AG20443 (cell line): ENCODE results near the gene POU2F3.

Experiments
- DNase-seq: peaks from one replicate; pipeline ENCODE4 v3.0.0; 2012; ENCODE audit warnings: low spot score, mixed read lengths

The POU2F3 gene

GRCh38 chr11:120226714-120227113 lies 13.2 kb upstream of the POU2F3 start:
- no peak for DNase-seq

DNA sequence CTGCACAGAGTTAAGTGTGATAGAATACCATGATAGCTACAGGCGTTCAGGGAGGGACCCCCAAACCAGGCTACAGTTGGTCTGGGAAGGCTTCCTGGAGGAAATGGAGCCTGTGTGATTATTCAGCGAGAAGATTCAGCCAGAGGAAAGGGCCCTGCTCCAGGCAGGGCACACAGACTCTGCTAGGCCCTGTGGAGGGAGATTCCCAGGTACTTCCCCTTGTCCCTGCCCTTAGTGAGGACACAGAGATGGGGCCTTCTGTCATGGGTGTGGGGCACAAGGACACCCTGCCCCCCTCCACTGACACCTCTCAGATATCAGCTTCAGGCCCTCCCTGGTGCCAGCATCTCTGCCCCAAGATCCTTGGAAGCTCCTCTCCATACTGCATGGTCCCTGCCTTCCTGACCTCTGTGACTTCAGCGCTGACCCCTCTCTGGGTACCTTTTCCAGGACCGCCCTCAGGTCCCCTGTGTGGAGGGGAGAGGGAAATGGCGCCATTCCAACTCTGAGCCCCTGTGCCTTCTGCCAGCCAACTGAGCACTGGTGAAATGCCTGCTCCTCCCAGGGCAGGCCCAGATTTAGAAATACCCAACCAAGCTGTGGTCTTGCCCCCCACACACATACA lies 12.6 kb upstream of the POU2F3 start:
- DNase-seq: no peak

GRCh38 chr11:120228794-120229384 lies 11.1 kb upstream of the POU2F3 start:
- no peak for DNase-seq

- peak; percentile 54 for DNase-seq
These were observed 10.2 kb upstream of the POU2F3 start for GRCh38 chr11:120229451-120230424.

- DNase-seq: no peak
These were observed 9.4 kb upstream of the POU2F3 start for GRCh38 chr11:120230433-120231071.

DNA sequence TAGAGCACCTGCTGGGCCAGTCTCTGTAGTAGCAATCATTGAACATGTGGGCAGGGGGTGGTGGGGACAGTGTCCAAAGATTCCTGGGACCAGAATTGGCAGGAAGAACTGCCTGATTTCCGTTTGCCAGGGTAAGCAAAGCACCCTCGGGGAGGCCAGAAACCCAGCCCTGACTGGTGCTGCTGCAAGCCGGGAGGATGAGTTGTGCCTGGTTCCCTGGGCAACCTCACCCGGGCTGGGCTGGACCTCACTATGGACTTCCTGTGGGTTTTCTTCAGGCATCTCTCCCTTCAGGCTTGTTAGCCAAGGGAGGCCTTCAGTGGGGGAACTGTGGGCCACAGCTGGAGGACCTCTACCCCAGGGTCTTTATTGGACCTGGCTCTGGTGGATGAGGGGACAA lies 8.0 kb upstream of the POU2F3 start:
- DNase-seq: no peak

- no peak for DNase-seq
These were observed 6.6 kb upstream of the POU2F3 start for GRCh38 chr11:120233207-120233803.

DNA sequence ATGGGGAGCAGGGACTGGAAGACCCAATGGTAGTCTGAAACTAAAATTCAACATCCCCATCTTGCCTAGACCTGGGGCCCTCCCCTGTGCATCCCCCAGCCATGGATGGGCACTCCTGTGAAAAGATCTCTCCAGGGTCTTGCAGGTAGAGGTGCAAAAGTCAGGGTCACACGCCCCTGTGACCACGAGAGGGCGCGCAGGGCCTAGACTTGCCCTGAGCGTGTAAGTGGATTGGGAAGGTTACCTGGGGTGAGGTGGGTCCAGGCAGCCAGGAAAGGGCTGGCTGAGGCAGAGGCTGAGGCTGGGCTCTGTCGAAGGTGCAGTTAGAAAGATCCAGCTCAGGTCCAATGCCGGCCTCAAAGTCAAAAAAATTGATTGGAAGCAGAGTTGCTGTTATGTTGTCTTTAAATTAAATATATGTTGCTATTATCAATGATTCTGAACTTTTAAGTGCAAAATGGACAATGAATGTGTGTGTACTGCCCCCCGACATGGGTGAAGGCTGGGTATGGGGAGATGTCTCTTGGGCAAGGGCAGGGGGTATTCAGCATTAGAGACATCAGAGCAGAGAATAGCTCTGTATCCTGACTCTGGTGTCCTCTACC lies 4.8 kb upstream of the POU2F3 start:
- DNase-seq: peak; percentile 74

DNA sequence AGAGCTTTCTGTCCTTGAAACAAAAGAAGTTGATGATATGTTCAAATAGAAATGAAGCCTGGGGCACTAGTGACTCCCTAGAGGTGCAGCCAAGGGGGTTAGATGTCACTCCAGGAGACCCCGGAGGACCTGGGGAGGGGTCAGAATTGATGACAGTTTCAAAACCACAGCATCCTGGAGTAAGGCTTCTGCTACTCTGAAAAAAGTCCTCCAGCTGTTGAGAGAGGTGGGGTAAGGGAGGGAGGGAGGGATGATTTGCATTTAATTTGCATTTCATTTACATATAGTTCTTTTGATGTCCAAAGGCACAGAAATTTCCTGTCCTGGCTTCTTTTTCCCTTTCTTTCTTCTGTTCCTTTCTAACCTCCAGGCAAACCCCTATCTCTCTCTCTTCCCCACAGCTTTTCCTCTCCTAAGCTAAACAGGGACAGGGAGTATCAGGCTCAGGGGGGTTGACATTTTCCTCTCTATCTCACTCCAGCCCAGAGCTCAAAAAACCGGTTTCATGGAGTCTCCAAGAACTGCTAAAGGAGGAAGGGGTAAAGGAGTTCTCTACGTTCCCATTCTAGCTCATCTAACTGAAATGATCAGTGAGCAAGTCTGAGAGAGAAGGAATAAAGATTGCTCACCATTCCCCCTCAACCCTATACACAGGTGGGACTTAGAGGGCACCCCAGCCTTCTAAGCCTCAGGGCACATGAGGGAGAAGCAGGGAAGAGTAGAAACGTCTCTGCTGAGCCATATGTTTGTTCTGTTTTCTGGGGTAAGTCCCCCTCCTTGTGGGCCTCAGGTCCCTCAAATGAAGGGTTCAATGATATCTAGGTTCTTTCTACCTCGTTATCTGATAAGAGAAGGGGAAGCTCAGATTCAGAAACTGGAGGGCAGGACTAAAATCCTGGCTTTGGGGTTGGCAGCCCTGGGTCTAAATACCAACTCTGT lies 3.5 kb upstream of the POU2F3 start:
- DNase-seq: no peak

DNA sequence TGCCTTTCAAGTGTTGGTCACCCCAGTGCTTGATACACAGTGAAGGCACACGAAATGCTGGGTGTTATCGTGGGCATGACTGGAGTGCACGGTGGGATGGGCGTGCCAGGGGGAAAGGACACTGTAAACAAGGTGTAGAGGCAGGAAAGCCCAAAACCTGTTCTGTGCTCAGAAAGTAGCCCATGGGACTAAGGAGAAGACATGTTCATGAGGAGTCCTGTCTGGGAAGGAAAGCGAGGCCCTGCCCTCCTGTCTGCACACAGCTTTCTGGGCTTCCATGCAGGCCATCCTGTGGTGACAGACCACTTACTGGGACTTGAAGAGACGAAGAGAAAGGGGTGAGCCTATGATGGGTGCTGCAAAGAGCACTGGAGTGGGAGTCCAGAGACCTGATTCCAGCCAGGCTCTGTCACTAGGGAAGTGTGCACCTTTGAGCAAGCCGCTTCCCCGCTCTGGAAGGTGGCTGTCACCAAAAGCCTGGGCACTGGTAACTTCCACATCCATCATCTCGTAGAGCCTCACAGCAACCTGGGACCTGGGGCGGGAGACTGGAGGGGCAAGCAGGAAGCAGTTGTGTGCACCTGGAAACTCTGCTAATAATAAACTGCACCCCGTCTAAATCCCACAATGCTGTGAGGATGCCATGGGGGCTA lies 846 bp upstream of the POU2F3 start:
- DNase-seq: no peak

DNA sequence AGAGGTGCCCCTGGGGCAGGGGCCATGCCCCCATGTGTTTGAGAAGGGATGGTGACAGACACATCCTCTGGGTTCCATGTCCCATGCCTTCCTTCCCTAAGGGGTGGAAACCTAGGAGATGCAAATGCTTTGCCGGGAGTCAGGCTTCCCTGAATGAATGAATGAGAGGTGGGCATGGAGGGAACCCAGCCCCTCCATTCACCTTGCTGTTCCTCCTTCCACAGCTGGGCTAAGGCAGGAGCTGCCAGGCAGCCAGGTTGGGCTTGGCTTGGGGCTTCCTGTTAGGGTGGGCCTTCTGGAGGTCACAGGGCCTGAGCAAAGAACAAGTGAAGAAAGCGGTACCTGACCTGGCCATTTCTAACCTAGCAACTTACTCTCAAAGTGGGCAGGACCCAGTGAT lies 926 bp downstream of the POU2F3 start:
- no peak for DNase-seq

DNA sequence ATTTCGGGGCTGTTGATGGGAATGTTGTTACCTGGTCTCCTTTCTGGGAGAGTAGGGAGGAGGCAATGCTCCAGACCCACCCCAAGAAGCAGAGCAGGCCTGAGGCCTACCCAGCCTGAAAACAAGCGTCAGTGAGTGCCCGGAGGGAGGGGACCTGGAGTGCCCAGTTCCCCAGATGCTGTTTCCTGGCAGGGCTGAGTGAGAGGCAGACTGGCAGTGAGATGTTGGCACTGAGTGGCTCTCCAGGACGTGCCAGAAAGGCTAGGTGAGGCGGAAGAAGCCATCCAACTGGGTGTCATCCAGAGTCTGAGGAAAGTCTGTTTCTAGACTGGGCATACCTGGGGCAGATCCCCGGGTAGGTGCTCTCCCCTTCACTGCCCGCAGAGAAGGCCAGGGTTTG lies 1.3 kb downstream of the POU2F3 start:
- no peak for DNase-seq

GRCh38 chr11:120243221-120243620 lies 3.3 kb downstream of the POU2F3 start:
- no peak for DNase-seq

DNA sequence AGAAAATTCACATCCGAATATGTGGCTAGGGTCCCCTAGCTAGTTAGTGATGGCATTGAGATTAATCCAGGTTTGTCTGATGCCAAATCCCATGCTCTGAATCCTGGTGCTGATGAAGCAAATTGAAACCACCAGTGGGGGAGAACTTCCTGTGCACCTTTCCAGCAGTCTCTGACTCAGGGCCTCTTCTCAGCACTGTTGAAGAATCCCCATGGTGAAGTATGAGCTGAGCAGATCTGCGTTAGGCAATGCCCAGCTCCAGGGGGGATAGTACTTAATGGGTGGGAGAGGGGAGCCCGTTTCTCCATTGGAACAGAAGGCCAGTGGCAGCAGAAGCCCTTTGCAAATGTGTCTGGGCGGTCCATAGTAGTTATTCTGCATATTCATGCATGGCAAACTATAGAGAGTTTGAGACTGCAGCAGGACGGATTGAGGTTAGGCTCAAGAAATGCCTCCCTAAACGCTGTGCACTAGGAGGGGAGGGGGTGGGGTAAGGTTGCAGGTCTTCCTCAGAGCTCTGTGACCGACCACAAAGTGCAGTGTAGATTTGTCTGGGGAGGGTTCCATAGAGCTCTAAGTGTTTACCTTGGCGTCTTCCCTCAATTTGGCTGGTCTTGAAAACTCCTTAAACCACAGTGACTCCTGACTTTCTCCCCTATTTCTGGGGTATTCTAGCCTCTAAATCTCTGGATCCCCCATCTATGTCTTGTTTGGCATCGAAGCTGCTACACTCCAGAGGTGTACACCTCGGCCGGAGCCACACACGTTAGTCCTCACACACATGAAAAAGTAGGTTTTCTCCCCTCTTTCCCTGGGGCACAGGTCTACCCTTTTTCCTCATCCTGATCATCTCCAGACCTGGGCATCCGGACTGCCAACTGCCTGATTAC lies 4.8 kb downstream of the POU2F3 start:
- no peak for DNase-seq

DNA sequence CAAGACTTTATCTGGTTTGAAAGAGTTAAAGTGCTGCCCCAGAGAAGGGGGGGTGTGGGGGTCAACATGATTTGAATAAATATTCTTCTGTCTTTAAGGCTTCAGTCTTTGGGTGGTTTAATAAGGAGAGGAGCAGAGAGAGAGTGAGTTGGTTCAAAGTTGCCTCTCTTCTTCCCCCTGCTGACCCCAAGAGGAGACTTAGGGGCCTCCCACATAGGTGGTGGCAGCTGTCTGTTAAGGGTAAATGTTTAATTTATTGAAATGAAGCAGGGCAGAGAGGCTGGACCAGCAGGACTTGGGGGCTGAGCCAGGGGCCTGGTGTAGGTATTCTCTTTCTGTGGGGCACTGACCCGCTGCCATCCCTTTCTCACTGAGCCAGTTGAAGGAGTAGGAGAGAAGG lies 5.5 kb downstream of the POU2F3 start:
- no peak for DNase-seq

GRCh38 chr11:120248551-120249278 lies 8.8 kb downstream of the POU2F3 start:
- peak; percentile 51 for DNase-seq

- no peak for DNase-seq
These were observed 9.6 kb downstream of the POU2F3 start for GRCh38 chr11:120249279-120250262.
